Activated naive CD8-positive, alpha-beta T cell treated with anti-CD3 and anti-CD28 coated beads, Interleukin-2, amount 50 U/mL, for 24 hours (primary cell): Measurements from ENCODE around the gene EYS.

Experiments used
- ATAC-seq: fragments of 150-1000 bp; cut with Tn5 transposase; one replicate; pipeline ENCODE4 v1.10.0; 2021
- DNase-seq: peaks from one replicate; pipeline ENCODE4 v3.0.0; 2021
- H3K27ac Mint-ChIP-seq: one replicate; pipeline ENCODE4 v1.8.0; 2021; ENCODE audit warnings: mild to moderate bottlenecking, mixed read lengths
- H3K27me3 Mint-ChIP-seq: one replicate; pipeline ENCODE4 v1.8.0; 2021; ENCODE audit warnings: mixed read lengths
- H3K36me3 Mint-ChIP-seq: one replicate; pipeline ENCODE4 v1.8.0; 2021; ENCODE audit warnings: low read depth, mixed read lengths
- H3K4me1 Mint-ChIP-seq: one replicate; pipeline ENCODE4 v1.8.0; 2021; ENCODE audit warnings: mixed read lengths
- H3K4me3 Mint-ChIP-seq: one replicate; pipeline ENCODE4 v1.8.0; 2021; ENCODE audit warnings: mild to moderate bottlenecking, moderate library complexity, mixed read lengths
- H3K9me3 Mint-ChIP-seq: one replicate; pipeline ENCODE4 v1.8.0; 2021; ENCODE audit warnings: mixed read lengths

EYS gene

DNA sequence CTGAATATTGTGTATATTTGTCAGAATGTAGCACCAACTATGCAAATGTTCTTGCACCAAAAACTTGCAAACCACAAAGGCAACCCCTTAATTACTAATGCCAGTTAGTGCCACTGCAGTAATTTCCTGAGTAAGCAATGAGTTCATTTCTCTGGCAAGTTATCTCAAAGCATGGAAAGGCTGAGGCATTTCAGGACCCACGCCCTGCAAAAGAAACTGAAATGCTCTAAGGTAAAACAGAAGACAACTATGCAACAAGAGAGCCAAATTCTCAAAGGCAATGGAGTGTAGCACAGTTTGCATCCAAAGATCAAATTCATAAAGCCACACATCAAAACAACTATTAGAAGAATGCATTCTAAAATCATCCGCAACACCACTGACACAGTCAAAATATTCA is 994.4 kb downstream of the EYS start:
- no peak overlapping the region for H3K27ac Mint-ChIP-seq
- ATAC-seq (no peak), DNase-seq (no peak)
- H3K27me3 Mint-ChIP-seq, result no peaks in the 10 kb centered on the region
- H3K4me1 Mint-ChIP-seq, result no peaks in the 10 kb centered on the region
- no peak overlapping the region for H3K4me3 Mint-ChIP-seq
- H3K36me3 Mint-ChIP-seq, result no peaks in the 10 kb centered on the region
- peaks cover 4% of the 10 kb centered on the region for H3K9me3 Mint-ChIP-seq

DNA sequence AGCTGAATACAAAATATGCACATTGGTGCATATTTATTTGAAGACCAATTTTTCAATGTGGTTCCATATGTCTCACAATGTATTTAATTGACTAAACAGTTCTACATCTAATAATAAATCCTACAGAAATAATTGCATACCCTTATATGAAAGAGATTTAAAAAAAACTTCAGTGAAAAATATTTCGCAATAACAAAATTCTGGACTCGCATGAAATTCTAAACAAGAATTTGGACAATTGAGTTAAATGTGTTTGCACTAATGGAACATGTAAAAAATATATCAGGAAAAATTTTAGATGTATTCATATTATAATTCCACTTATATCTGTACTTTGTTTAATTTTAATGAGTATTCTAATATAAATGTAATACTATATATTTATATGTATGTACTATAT is 1003.1 kb downstream of the EYS start:
- no peaks in the 10 kb centered on the region for H3K27me3 Mint-ChIP-seq
- ATAC-seq, result no peak

DNA sequence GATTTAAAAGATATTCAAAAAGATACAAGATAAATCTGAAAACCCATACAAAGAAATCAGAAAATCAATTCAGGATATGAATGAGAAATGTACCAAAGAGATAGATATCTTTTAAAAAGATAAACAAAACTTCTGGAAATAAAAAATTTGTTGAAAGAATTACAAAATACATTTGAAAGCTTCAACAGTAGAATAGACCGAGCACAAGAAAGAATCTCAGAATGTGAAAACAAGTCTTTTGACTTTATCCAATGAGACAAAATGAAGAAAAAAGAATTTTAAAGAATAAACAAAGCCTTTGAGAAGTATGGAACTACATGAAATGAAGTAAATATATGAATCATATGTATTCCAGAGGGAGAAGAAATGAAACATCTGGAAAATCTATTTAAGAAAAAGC is 1011.0 kb downstream of the EYS start:
- ATAC-seq, result no peak
- H3K4me3 Mint-ChIP-seq, result no peak overlapping the region
- no peaks in the 10 kb centered on the region for H3K36me3 Mint-ChIP-seq
- no peaks in the 10 kb centered on the region for H3K27me3 Mint-ChIP-seq
- no peaks in the 10 kb centered on the region for H3K4me1 Mint-ChIP-seq
- H3K27ac Mint-ChIP-seq, result no peak overlapping the region
- peaks cover 31% of the 10 kb centered on the region for H3K9me3 Mint-ChIP-seq
- DNase-seq, result no peak

More for the DNA sequence above, 1003.1 kb downstream of the EYS start:
- DNase-seq, result no peak
- Mint-ChIP-seq H3K27ac (no peak overlapping the region), H3K36me3 (no peaks in the 10 kb centered on the region), H3K4me3 (no peak overlapping the region), H3K4me1 (no peaks in the 10 kb centered on the region), H3K9me3 (peaks cover 11% of the 10 kb centered on the region)

DNA sequence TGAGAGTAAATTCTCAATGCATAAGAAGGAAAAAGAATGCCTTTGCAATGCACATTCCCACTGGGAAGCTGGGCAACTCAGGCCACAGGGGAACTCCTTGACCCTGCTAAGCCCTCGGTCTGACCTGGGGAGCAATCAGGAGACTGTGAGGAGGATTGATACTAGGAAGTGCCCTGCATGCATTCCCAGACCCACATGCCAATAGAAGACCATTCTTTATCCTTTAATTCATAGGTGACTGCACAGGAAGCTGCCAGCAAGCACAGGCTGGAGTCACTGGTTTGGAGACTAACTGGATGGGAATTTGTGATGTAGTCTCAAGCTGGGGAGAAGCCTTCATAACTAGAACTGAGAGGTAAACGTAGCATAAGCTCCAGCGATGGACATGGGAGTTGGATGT is 1012.7 kb downstream of the EYS start:
- no peak overlapping the region for H3K27ac Mint-ChIP-seq
- DNase-seq (no peak), ATAC-seq (no peak)
- H3K4me1 Mint-ChIP-seq, result no peaks in the 10 kb centered on the region
- peaks cover 31% of the 10 kb centered on the region for H3K9me3 Mint-ChIP-seq
- H3K36me3 Mint-ChIP-seq, result no peaks in the 10 kb centered on the region
- H3K4me3 Mint-ChIP-seq, result no peak overlapping the region
- no peaks in the 10 kb centered on the region for H3K27me3 Mint-ChIP-seq

DNA sequence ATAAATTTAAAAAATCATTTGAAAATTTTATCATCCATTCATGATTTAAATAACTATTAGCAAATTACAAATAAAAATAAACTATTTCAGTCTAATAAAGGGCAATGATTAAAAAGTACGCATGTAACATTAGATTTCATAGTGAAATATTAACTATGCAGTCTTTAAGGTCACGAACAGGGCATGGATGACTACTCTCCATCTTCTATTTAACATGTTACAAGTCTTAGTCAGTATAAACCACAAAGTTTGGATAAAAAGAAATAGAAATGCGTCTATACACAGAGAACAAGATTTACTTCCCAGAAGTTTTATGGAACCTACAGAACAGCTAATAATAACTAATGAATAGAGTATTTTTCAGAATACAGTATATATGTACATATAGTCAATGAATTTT is 1016.0 kb downstream of the EYS start:
- Mint-ChIP-seq H3K4me3 (no peak overlapping the region), H3K9me3 (peaks cover 12% of the 10 kb centered on the region), H3K4me1 (no peaks in the 10 kb centered on the region), H3K27me3 (no peaks in the 10 kb centered on the region), H3K27ac (no peak overlapping the region), H3K36me3 (no peaks in the 10 kb centered on the region)
- DNase-seq (no peak), ATAC-seq (no peak)

DNA sequence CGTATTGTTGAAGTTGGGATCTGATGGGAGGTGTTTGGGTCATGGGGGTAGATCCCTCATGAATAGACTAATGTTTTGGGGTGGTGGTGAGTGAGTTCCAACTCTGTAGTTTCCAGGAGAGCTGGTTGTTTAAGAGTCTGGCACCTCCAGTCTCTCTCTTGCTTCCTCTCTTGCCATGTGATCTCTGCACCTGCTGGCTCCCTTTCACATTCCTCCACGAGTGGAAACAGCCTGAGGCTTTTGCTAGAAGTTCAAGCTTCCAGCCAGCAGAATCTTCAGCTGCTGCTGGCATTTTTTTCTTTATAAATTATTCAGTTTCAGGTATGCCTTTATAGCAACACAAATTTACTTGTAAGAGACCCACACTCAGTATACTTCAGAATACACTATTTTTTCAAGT is 1021.6 kb downstream of the EYS start:
- Mint-ChIP-seq H3K4me3 (no peak overlapping the region), H3K9me3 (peaks cover 8% of the 10 kb centered on the region), H3K27ac (no peak overlapping the region), H3K27me3 (no peaks in the 10 kb centered on the region), H3K36me3 (no peaks in the 10 kb centered on the region), H3K4me1 (no peaks in the 10 kb centered on the region)
- no peak for DNase-seq
- ATAC-seq, result no peak

DNA sequence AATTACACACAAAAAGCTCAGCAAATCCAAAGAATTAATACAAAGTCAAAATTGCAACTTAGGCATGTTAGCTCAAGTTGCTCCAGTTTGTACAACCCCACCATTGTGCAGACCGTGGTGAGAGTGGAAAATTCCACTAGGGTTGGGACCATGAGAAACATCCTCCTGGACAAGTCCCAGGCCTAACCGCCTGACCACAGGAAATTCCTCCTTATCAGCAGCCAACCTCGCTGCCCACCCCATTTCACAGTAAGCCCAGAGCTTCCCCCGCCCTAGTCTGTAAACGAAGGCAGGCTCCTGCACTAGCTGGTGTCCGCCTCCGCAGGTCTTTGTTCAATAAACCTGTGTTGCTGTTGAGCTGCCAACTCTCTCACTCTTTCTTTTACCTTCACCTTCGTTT is 1023.3 kb downstream of the EYS start:
- no peaks in the 10 kb centered on the region for H3K36me3 Mint-ChIP-seq
- no peak overlapping the region for H3K4me3 Mint-ChIP-seq
- no peaks in the 10 kb centered on the region for H3K4me1 Mint-ChIP-seq
- no peaks in the 10 kb centered on the region for H3K27me3 Mint-ChIP-seq
- H3K27ac Mint-ChIP-seq, result no peak overlapping the region
- ATAC-seq (no peak), DNase-seq (no peak)
- H3K9me3 Mint-ChIP-seq, result peaks cover 5% of the 10 kb centered on the region

DNA sequence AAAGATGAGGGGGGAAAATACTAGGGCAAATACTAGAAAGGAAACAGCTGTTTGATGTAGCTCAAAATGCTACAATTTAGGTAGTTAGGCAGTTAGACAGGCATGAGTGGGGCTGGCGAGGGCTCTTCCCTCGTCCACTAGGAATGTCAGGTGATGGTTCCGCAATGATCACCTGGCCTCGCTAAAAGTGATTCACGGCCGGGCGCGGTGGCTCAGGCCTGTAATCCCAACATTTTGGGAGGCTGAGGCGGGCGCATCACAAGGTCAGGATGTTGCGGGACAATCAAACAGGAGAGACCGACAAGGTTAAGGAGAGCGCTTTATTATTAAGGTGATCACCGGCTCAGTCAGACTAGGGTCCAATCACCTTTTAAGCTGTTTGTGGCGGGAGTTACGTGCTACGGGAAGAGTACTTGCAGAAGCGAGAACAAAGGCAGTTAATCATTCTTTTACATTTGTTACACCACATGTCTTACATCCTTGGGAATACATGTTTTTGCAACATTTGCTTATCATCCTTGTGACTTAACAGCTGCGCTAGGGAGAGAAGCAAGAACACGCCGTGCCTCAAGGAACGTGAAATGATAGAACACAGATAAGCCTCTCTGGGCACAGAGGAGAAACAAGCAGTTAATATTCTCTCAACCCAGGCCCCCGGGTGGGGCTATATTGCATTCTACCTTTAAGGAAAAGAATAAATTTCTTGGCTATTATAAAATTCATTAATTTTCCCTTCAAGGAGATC is 1025.4 kb downstream of the EYS start:
- no peak for DNase-seq
- Mint-ChIP-seq H3K9me3 (peaks cover 5% of the 10 kb centered on the region), H3K4me3 (no peak overlapping the region), H3K4me1 (no peaks in the 10 kb centered on the region), H3K36me3 (no peaks in the 10 kb centered on the region), H3K27ac (no peak overlapping the region), H3K27me3 (no peaks in the 10 kb centered on the region)
- ATAC-seq, result no peak

DNA sequence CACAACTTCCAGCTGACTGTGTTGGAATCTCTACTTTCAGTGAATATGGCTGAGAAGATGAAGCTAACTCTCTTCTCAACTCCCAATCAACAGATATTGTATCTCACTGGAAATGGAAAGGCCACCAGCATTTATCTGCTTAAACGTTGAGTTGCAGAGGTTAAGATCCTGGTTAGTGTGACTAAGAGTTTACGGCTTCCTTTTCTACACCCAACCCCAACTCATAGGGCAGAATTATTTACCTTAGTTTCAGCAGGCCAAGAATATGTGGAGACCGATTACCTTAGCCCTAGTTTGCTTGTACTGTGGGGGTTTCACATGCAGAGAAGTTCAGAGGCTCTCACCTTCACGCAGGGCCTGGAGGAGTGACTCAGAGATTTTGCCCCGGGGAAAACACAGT is 1026.6 kb downstream of the EYS start:
- Mint-ChIP-seq H3K36me3 (no peaks in the 10 kb centered on the region), H3K9me3 (peaks cover 5% of the 10 kb centered on the region), H3K27ac (no peak overlapping the region), H3K27me3 (no peaks in the 10 kb centered on the region), H3K4me3 (no peak overlapping the region), H3K4me1 (no peaks in the 10 kb centered on the region)
- DNase-seq (no peak), ATAC-seq (no peak)

DNA sequence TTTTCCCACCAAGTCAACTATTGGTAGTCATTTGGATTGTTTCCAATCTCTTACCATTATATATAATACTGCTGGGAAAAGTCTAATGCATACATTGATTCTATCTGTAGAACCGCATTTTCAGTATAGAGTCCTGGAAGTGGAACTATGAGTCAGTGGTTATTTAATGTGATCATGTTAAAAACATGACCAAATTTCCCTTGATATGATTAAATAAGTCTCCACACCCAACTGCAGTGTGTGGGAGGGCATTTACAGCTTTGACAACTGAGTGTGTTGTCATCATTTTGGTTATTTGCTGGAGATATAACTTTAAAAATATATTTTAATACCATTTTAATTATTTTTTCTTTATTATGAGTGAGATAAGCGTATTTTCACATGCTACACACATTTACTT is 1027.6 kb downstream of the EYS start:
- Mint-ChIP-seq H3K9me3 (peaks cover 5% of the 10 kb centered on the region), H3K36me3 (no peaks in the 10 kb centered on the region), H3K27me3 (no peaks in the 10 kb centered on the region), H3K4me1 (no peaks in the 10 kb centered on the region), H3K4me3 (no peak overlapping the region), H3K27ac (no peak overlapping the region)
- DNase-seq, result no peak
- no peak for ATAC-seq

DNA sequence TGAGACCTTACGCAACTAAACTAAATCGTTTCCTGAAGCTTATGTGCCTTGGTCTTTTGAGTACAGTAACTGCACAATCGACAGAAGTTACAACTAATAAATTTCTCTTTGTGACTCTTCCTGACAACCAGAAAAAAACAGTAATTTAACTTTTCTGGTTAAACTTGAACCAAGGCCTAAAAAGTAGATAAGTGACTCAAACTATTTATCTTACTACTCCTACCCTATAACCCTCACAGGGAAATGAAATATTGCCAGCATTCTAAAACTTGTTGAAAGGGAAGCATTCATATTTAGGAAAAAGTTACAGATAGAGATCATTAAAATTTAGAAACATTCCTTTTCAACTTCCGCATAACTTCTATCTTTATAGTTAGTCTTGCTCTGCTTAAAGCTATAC is 1034.4 kb downstream of the EYS start:
- Mint-ChIP-seq H3K27ac (no peak overlapping the region), H3K4me1 (no peaks in the 10 kb centered on the region)
- DNase-seq, result no peak

DNA sequence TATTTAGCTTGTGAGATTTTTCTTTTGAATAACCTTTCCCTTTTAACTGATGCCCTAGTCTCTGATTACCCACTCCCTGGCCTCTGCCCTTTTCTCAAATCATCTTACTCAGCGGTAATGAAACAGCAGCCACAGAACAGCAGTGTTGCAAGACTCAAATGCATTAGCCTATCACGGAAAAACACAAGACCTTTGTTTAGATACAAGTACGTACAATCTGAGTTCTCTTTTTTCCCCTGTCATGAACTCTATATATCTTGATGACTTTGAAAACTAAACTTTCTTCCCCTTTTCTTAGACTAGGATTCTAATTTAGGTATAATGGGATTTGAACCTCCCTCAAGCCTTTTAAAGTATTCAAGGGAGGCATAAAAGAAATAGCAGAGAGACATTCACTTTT is 1034.9 kb downstream of the EYS start:
- no peak overlapping the region for H3K27ac Mint-ChIP-seq
- H3K4me3 Mint-ChIP-seq, result no peak overlapping the region
- no peak for ATAC-seq
- peaks cover 11% of the 10 kb centered on the region for H3K9me3 Mint-ChIP-seq
- no peaks in the 10 kb centered on the region for H3K4me1 Mint-ChIP-seq
- no peaks in the 10 kb centered on the region for H3K27me3 Mint-ChIP-seq
- no peak for DNase-seq
- H3K36me3 Mint-ChIP-seq, result no peaks in the 10 kb centered on the region

More for the DNA sequence above, 1034.4 kb downstream of the EYS start:
- peaks cover 11% of the 10 kb centered on the region for H3K9me3 Mint-ChIP-seq
- no peak for ATAC-seq
- no peaks in the 10 kb centered on the region for H3K36me3 Mint-ChIP-seq
- H3K27me3 Mint-ChIP-seq, result no peaks in the 10 kb centered on the region
- no peak overlapping the region for H3K4me3 Mint-ChIP-seq

DNA sequence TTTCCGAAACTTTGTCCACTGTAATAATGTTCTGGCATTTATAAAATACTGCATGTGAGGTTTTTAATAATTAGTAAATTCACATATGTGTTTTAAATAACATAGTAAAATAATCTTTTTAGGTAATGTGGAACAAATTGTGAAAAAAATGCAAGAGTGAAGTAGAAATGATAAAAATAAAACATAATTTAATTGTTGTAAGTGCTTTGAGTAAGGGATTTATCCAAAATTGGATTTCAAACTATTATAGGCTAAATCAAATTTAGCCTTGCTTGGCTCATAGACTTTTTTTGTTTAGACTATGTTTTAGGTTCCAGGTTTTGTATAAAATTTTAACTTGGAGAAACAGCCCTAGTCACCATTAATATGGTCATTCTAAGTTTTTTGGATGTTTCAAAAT is 1041.9 kb downstream of the EYS start:
- H3K9me3 Mint-ChIP-seq, result peaks cover 17% of the 10 kb centered on the region
- DNase-seq (no peak), ATAC-seq (no peak)
- H3K4me1 Mint-ChIP-seq, result no peaks in the 10 kb centered on the region
- H3K36me3 Mint-ChIP-seq, result no peaks in the 10 kb centered on the region
- no peak overlapping the region for H3K4me3 Mint-ChIP-seq
- H3K27me3 Mint-ChIP-seq, result no peaks in the 10 kb centered on the region
- H3K27ac Mint-ChIP-seq, result no peak overlapping the region

DNA sequence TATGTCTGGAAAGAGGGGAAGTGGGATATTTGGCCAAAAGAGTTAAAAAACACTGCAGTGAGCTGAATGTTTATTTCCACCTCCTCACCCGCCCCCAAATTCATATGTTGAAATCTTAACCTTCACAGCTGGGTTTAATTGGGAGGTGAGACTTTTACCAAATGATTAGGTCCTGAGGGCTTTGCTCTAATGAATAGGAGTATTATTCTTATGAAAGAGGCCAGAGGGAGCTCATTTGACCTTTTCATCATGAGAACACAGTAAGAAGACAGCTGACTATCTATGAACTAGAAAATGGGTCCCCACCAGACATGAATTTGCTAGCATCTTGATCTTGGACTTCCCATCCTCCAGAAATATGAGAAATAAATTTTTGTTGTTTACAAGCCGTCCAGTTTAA is 1042.5 kb downstream of the EYS start:
- H3K27me3 Mint-ChIP-seq, result no peaks in the 10 kb centered on the region
- H3K4me1 Mint-ChIP-seq, result no peaks in the 10 kb centered on the region
- H3K36me3 Mint-ChIP-seq, result no peaks in the 10 kb centered on the region
- DNase-seq, result no peak
- peaks cover 17% of the 10 kb centered on the region for H3K9me3 Mint-ChIP-seq
- no peak overlapping the region for H3K27ac Mint-ChIP-seq
- no peak overlapping the region for H3K4me3 Mint-ChIP-seq
- ATAC-seq, result no peak

DNA sequence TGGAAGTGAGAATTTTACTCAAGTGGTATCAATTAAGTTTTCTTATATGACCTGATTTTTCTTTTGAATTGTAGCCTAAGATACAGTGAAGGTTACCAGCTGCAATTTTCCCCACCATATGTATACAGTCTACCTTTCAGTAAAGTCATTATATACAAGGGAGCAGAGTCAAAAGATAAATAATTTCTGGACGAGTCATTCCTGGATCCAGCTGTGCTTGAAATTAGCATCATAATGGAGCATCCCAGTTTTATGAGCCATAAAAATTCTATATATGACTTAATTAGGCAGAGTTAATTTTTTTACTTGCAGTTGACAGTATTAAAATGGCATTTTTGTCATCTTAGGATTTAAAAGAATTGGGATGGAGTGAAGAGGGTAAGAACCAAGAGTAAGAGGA is 1063.0 kb downstream of the EYS start:
- no peaks in the 10 kb centered on the region for H3K36me3 Mint-ChIP-seq

DNA sequence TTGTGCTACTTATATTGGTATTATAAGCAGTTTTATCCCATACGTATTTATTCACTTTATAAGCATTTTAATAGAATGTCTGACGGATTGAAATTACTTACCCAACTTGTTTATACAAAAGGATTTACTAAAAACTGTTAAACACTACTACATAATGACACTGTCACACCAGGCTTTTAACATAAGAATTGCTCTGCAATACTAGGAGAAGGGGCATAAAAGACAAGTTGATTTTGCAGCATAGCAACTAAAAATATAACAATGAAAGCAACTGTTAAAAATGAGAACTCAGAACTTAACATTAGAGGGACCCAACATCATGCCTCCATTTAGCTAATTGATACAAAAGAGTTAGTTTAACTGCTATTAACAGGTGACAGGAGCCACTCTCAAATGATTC is 1076.1 kb downstream of the EYS start:
- no peaks in the 10 kb centered on the region for H3K36me3 Mint-ChIP-seq
- ATAC-seq, result no peak

More for the DNA sequence above, 1063.0 kb downstream of the EYS start:
- Mint-ChIP-seq H3K9me3 (peaks cover 4% of the 10 kb centered on the region), H3K4me1 (no peaks in the 10 kb centered on the region), H3K27me3 (no peaks in the 10 kb centered on the region), H3K27ac (no peak overlapping the region), H3K4me3 (no peak overlapping the region)
- no peak for DNase-seq
- no peak for ATAC-seq

More for the DNA sequence above, 1076.1 kb downstream of the EYS start:
- H3K9me3 Mint-ChIP-seq, result peaks cover 8% of the 10 kb centered on the region
- no peaks in the 10 kb centered on the region for H3K4me1 Mint-ChIP-seq
- no peak overlapping the region for H3K27ac Mint-ChIP-seq
- no peaks in the 10 kb centered on the region for H3K27me3 Mint-ChIP-seq
- H3K4me3 Mint-ChIP-seq, result no peak overlapping the region
- no peak for DNase-seq
